Panc1 (cell line): ENCODE results near the gene CCDC51. TPM values are rescaled to one million over a fixed set of nuclear protein-coding genes. Genes with fewer than 3 reads are reported as not detected.

Source experiments
- ATAC-seq: fragments of 200-7000 bp; cut with Tn5 transposase; 2 replicates; pipeline ENCODE4 v1.9.1; 2020; ENCODE audit warnings: mild to moderate bottlenecking, moderate library complexity
- BruUV-seq: library from RNA; stranded (reverse); fragments of 400-500 nt; replicated peaks from 2 replicates; lab custom pipeline; 2021; lab: Mats Ljungman, UMichigan
- CTCF ChIA-PET: fragments of 300-600 bp; sonication (Branson Sonifier 250); formaldehyde crosslinking; loops from one replicate; lab custom pipeline; 2022; ENCODE audit warnings: antibody characterized with exemption; lab: Charles Lee
- POLR2A ChIA-PET: fragments of 300-600 bp; sonication (Branson Sonifier 250); formaldehyde crosslinking; loops from one replicate; lab custom pipeline; 2022; ENCODE audit warnings: antibody characterized with exemption; lab: Charles Lee
- DNase-seq: peaks from one replicate; pipeline ENCODE4 v3.0.0-alpha.2; 2010; ENCODE audit warnings: low read depth, low spot score
- H3K27ac ChIP-seq: 2 replicates; pipeline ENCODE4 v1.5.1; 2011; ENCODE audit warnings: mild to moderate bottlenecking, low read length, inconsistent platforms
- H3K27me3 ChIP-seq: fragments of 200-500 bp; sonication (Bioruptor generic); 2 replicates; pipeline ENCODE4 v1.6.0; 2014; ENCODE audit warnings: low read length, inconsistent platforms; ENCODE audit not compliant: control insufficient read depth, insufficient read depth
- H3K36me3 ChIP-seq: fragments of 200-500 bp; sonication (Bioruptor generic); 2 replicates; pipeline ENCODE4 v1.5.1; 2014; ENCODE audit warnings: inconsistent platforms, mild to moderate bottlenecking, low read length, moderate library complexity; ENCODE audit not compliant: control insufficient read depth, insufficient read depth
- H3K4me1 ChIP-seq: 2 replicates; pipeline ENCODE4 v1.5.1; 2011; ENCODE audit warnings: inconsistent platforms, mild to moderate bottlenecking, low read length, moderate library complexity; ENCODE audit not compliant: control insufficient read depth, insufficient read depth
- H3K4me3 ChIP-seq, 2 experiments: 2 replicates each; pipeline ENCODE4 v1.5.1; 2011 to 2012; ENCODE audit warnings: low read depth in 2 of 2, low read length in 2 of 2, mild to moderate bottlenecking in 2 of 2, inconsistent platforms in 1 of 2, moderate library complexity in 1 of 2
- H3K9me3 ChIP-seq: fragments of 200-500 bp; sonication (Bioruptor generic); 2 replicates; pipeline ENCODE4 v1.5.1; 2014; ENCODE audit warnings: low read depth, mild to moderate bottlenecking, inconsistent platforms, low read length, moderate library complexity; ENCODE audit not compliant: control insufficient read depth, insufficient read depth
- CTCF ChIP-seq: fragments of 450-650 bp; IDR thresholded peaks from 2 replicates; pipeline ENCODE4 v1.5.1; 2017; ENCODE audit warnings: mild to moderate bottlenecking
- POLR2AphosphoS5 ChIP-seq: IDR thresholded peaks from 2 replicates; pipeline ENCODE4 v1.6.1; 2012; ENCODE audit warnings: mild to moderate bottlenecking, low read depth, low read length, moderate library complexity
- SIN3A ChIP-seq: IDR thresholded peaks from 2 replicates; pipeline ENCODE4 v1.6.1; 2012; ENCODE audit warnings: low read depth, mild to moderate bottlenecking, low read length, moderate library complexity, borderline replicate concordance; ENCODE audit not compliant: insufficient read depth
- TCF7L2 ChIP-seq: IDR thresholded peaks from 2 replicates; pipeline ENCODE4 v1.6.1; 2011; ENCODE audit warnings: mild to moderate bottlenecking, low read depth, low read length, inconsistent platforms
- in situ Hi-C: cut with HindIII; loops from 2 replicates; pipeline ENCODE4 v1.10.0; 2016; ENCODE audit warnings: low sequenced_read_pairs, low pct_unique_long_range_greater_than_20kb
- intact Hi-C: fragments of 100-400 bp; cut with micrococcal nuclease; formaldehyde crosslinking; loops from one replicate; pipeline ENCODE4 v1.10.0; 2022; ENCODE audit not compliant: unreplicated experiment
- total RNA-seq: library from RNA; stranded (reverse); gene quantifications from one replicate; pipeline ENCODE4 v1.2.1, GENCODE V29; 2021; ENCODE audit not compliant: unreplicated experiment
- TF ChIP-seq, protein P1 (sequence below), 2 experiments: IDR thresholded peaks; 2 replicates each; pipeline ENCODE4 v1.6.1; 2011 to 2012; ENCODE audit warnings: low read depth in 2 of 2, control low read depth in 1 of 2, low read length in 1 of 2, mild to moderate bottlenecking in 1 of 2, moderate library complexity in 1 of 2; ENCODE audit not compliant: insufficient read depth in 1 of 2

CCDC51 gene
- total RNA-seq, 1 experiment from 2014 or later: 11.9 TPM

DNA sequence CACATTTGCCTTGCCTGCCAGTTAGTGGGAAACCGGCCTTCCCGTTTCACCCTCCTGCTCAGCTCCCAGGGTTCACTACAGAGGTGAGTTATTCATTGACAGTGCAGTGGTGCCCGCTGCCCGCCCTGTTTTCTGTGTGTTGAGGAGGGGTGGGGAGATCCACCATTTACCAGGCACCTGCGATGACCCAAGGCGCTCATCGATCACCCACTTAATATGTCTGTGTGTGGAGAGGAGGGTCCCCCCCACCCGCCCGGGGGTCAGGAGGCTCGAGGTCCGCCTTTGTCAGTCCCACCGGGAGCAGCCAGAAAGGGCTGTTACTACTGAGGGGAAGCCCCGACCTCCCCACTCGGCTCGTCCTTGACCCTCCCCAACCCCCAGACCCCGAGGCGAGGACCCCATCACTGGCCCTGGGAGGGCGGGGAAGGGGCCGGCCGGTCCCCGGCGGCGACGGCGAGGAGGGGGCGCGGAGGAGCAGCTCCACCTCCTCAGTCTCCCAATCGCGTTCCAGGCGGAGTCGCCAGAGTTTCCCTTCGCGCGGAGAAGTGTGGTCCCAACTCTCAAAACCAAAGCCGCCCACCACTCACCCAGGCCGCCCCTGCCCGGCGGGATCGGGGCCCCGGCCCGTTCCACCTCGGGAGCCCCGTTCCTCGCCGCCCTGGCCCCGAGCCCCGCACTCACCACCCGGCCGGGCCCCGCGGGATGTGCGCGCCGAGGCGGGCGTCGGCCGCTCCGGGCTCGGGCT lies 11.2 kb downstream of the CCDC51 start:
- POLR2A ChIA-PET: no interaction called here
- DNase-seq (no peak), ATAC-seq (peak; percentile 67)

GRCh38 chr3:48428088-48428571 lies 11.8 kb downstream of the CCDC51 start:
- no peaks in the 10 kb centered on the region for H3K9me3 ChIP-seq
- peaks cover 4% of the 10 kb centered on the region; the same call in 1 of the 2 replicates for H3K4me1 ChIP-seq
- DNase-seq (no peak), ATAC-seq (no peak)
- ChIA-PET CTCF (no interaction called here), POLR2A (interaction anchor here (0.5 kb wide), 1 partner anchor 16 kb away, joined by 3 read pairs; no protein-coding TSS in a partner anchor)
- H3K4me3 ChIP-seq: peak overlapping the region; percentile 53 to 59
- BruUV-seq: no TSS peak
- intact Hi-C loops (no loop called here), in situ Hi-C loops (no loop called here)
- no peak for TF ChIP-seq POLR2AphosphoS5
- no peak for TF ChIP-seq SIN3A
- TF ChIP-seq TCF7L2: no peak
- TF ChIP-seq CTCF: no peak
- TF ChIP-seq, protein P1, sequence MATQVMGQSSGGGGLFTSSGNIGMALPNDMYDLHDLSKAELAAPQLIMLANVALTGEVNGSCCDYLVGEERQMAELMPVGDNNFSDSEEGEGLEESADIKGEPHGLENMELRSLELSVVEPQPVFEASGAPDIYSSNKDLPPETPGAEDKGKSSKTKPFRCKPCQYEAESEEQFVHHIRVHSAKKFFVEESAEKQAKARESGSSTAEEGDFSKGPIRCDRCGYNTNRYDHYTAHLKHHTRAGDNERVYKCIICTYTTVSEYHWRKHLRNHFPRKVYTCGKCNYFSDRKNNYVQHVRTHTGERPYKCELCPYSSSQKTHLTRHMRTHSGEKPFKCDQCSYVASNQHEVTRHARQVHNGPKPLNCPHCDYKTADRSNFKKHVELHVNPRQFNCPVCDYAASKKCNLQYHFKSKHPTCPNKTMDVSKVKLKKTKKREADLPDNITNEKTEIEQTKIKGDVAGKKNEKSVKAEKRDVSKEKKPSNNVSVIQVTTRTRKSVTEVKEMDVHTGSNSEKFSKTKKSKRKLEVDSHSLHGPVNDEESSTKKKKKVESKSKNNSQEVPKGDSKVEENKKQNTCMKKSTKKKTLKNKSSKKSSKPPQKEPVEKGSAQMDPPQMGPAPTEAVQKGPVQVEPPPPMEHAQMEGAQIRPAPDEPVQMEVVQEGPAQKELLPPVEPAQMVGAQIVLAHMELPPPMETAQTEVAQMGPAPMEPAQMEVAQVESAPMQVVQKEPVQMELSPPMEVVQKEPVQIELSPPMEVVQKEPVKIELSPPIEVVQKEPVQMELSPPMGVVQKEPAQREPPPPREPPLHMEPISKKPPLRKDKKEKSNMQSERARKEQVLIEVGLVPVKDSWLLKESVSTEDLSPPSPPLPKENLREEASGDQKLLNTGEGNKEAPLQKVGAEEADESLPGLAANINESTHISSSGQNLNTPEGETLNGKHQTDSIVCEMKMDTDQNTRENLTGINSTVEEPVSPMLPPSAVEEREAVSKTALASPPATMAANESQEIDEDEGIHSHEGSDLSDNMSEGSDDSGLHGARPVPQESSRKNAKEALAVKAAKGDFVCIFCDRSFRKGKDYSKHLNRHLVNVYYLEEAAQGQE (IDR thresholded peaks at IDR 0.05; ENCODE audit: insufficient read depth in 1 of 2, low read depth in 2 of 2, low read length in 1 of 2): no peak
- no peak overlapping the region for H3K27ac ChIP-seq
- H3K27me3 ChIP-seq: no peaks in the 10 kb centered on the region
- no peaks in the 10 kb centered on the region for H3K36me3 ChIP-seq

More for the DNA sequence above, 11.2 kb downstream of the CCDC51 start:
- Histone ChIP-seq H3K4me1 (peaks cover 4% of the 10 kb centered on the region; the same call in 1 of the 2 replicates), H3K36me3 (no peaks in the 10 kb centered on the region), H3K9me3 (no peaks in the 10 kb centered on the region), H3K27me3 (no peaks in the 10 kb centered on the region), H3K4me3 (peak overlapping the region; percentile 53 to 59), H3K27ac (no peak overlapping the region)
- BruUV-seq: no TSS peak
- intact Hi-C loops: no loop called here
- no peak for TF ChIP-seq POLR2AphosphoS5
- no peak for TF ChIP-seq TCF7L2
- no peak for TF ChIP-seq CTCF
- no peak for TF ChIP-seq SIN3A
- TF ChIP-seq, protein P1 (IDR thresholded peaks at IDR 0.05; ENCODE audit: insufficient read depth in 1 of 2, low read depth in 2 of 2, low read length in 1 of 2): no peak
- CTCF ChIA-PET: no interaction called here
- in situ Hi-C loops: no loop called here
